Activated CD4-positive, alpha-beta T cell treated with anti-CD3 and anti-CD28 coated beads, Interleukin-2, Interleukin-6, amounts not matched to agents 100 ng/mL and 50 ng/mL, durations not matched to agents 16 hours and 8 hours (primary cell): ENCODE measurements around the gene CSMD2.
"Not testable (repeated sequence)": the region's sequence is repeated elsewhere in the genome, so short reads cannot be mapped to it uniquely, and the experiment has no call there.

ENCODE experiments used
- DNase-seq: peaks from one replicate; pipeline ENCODE4 v3.0.0-alpha.2; 2020

Gene CSMD2

DNA sequence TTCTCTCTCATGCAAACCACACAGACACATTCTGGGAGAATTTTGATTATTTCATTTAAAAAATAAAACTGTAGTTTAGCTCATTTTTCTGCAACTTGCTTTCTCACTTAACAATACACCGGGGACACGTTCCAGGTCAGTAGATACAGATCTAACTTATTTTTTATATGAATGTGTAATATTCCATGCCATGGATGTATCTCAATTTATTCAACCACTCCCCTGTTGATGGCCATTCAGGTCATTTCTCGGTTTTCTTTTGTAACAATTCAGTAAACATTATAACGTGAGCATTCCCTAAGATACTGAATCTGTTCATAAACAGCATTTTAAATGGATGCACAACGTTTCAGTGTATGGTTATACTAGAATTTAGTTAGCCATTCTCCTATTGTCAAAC lies 64.7 kb downstream of the CSMD2 start:
- no peak for DNase-seq

GRCh38 chr1:34092399-34092798 lies 72.6 kb downstream of the CSMD2 start:
- DNase-seq: not testable (repeated sequence)

GRCh38 chr1:34089731-34090130 lies 75.3 kb downstream of the CSMD2 start:
- no peak for DNase-seq

DNA sequence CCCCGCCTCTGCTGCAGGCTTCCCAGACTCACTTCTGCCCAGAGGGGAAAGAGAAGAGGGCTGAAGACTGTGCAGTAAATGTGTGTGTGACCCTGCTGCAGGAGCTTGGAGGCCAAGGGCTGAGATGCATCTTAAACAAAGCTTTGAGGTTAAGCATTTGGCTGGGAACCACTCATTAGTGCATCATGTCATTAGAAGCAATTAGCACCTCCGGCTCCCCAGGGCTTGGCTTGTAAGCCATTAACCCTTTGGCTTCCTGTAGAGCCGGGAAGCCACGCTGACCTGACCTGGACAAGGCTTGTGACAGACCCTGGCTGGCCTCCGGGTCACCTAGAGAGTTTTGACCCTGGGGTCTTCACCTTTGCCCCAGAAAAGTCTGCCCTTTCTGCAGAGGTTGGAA lies 77.0 kb downstream of the CSMD2 start:
- no peak for DNase-seq

GRCh38 chr1:34086561-34086960 lies 78.5 kb downstream of the CSMD2 start:
- no peak for DNase-seq

DNA sequence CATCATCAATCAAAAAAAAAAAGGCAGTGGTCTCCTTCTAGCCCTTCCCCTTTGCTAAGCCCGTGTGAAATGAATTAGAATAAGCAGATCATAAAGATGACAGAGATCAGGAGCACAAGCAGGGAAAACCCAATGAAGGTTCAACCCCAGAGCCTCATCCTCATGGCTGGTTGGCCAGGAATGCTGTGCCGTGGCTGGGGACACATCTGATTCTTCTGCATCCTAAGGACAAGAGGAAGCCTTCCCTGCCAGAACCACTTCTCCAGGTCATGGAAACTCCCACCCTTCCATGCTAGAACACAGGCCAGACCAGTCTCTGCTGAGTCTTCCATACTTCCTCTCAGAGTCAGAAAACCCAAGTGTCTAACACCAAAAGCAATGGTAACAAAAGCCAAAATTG lies 81.1 kb downstream of the CSMD2 start:
- DNase-seq: no peak

GRCh38 chr1:34082085-34082670 lies 82.9 kb downstream of the CSMD2 start:
- not testable (repeated sequence) for DNase-seq

DNA sequence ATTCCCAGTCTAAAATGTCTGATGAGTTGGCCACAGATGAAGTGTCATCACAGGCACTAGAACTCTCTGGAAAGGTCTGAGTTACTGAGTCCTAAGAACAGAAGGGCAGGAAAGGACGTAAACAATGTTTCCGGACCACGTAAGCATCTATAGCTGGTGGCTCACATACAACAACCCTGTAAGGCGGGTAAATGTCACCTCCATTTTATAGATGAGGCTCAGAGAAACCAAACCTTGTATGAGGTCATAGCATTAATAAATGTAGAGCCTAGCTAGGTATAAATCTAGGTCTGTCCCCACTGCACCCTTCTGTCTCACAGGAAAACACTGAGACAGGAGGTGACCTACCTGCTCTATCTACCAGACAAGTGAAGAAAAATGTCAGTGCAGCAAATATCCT lies 86.6 kb downstream of the CSMD2 start:
- no peak for DNase-seq

GRCh38 chr1:34075576-34075975 lies 89.5 kb downstream of the CSMD2 start:
- DNase-seq: no peak

DNA sequence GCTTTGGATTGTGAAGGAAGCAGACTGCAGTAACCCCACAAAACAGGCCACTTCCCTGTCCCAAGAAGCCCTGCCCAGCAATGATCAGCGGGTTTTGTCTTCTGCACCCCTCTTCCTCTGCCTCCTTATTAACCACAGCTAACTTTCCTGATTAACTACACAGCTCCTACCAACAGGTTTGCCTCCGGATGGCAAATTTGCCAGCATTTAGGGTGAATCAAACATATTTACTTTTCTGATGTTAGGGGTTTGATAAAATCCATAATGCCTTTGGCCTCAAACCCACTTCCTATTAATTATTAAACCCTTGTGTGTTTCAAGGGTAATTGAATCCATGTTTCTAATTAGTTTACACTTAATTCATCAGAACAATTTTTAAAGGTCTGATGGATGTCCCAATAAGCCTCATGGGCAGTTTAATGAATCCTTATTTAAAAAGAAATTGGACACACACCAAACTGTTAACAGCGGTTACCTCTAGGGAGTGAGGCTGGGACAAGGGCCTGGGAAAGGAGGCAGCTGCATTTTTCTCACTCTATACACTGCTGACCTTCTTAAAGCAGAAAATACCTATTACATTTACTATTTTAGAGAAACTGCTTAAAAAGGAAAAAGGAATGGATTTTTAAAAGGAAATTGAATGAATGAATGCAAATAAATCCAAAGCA lies 91.9 kb downstream of the CSMD2 start:
- DNase-seq: no peak

DNA sequence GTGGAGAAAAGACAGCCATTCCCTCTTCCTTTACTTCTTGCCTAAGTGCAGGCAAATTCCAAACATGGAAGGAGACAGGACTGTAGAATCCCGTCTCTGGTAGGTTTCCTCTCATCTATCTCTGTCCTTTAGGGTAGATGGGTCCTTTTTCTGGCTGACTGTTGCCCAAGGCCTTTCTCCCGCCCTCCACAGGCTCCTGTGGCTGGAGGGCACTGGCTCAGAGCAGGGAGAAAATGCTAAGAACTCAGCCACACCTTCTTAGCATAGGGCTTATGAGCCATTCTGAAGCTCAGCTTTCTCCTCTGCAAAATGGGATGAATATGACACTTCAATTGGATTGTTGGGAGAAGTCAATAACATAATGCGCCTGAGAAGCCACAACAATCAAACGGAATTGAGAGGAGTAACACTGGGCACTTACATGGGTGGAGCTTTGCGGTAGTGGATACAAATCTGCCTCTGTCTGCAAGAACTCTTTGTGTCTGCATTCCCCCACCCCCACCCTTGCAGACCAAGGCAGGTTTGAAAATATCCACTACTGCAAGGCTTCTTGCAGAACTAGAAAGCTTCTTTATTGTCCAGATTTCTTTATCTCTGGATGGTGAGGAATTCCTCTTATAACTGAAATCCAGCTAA lies 94.7 kb downstream of the CSMD2 start:
- DNase-seq: no peak

GRCh38 chr1:34066981-34067603 lies 97.9 kb downstream of the CSMD2 start:
- DNase-seq: no peak

DNA sequence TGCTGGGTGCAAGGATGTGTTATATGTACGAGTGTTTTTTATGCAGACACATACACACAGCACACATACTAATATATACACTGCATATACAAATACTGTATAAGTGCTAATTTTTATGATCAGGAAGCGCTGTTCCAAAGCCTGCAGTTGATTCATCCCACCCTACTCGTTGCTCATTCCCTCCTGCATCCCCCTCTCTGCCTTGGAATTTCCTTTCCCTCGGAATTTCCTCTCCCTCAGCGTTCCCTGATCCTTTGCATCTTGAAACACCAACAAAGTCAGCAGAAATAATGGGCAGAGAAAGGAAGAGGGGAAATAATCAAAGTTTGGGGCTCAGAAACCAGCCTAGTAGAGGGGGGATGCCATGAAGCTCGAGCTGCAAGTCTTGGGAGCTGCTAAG lies 98.9 kb downstream of the CSMD2 start:
- no peak for DNase-seq

DNA sequence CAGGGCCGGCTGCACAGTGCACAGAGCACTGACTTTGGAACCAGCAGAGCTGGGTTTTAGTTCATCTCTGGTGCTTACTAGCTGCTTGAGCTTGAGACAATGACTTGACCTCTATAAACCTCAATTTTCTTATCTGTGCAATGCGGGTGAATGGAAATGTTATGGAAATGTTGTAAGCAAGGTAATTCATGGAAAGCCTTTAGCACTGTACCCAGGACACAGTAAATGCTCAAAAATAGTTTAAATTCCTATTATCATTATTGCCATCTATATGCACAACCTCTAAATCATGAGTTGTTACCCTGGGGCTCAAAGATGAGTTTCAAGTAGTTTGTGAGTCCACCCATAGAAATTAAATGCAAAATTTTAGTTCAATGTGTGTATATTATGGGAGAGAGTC lies 99.5 kb downstream of the CSMD2 start:
- no peak for DNase-seq

DNA sequence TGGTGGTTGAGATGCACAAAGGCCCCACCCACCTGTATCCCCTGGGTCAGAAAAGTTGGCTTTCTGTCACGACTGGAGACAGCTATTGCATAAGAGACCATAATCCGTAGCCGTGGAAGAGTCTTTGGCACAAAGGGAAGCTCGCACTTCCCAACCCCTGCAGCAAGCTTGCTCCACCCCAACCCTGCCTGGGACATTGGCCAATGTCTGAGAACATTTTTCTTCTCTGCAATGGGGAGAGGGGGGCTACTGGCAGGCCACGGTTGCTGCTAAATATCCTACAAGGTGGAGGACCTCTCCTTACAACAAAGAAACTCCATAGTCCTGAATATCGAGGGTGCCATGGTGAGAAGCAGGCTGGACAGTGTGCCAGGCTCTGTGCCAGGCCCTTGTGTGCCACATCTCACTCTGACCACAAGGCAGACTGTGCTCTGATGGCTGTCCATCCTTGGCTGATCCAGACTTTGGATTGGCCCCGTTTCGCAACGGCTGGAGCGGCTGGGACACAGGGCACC lies 104.1 kb downstream of the CSMD2 start:
- DNase-seq: no peak

DNA sequence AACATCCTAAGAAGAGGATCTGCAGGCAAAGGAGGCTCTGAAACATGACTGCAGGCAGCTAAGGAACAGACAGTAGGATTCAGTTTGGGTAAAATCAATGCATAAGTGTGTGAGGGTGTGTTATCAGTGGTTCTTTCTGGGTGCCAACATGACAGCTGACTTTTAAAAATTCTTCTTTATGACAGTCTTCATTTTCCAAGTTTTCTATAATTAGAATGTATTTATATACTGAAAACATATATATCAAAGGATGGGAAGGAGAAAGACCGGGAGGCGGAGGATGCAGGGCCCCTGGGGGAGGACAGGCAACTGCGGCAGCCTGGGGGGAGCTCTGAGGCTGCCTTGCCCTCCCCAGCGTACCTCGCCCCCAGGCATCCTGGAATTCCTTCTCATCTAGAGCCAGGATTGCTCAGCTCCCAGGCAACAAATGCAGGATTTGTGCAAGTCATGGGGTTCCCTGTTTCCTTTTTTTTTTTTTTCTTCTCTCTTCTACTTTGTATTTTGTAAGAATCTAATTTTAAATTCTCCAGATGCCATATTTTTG lies 104.8 kb downstream of the CSMD2 start:
- no peak for DNase-seq

- DNase-seq: no peak
Observed at GRCh38 chr1:34057347-34058130, 107.5 kb downstream of the CSMD2 start.

- no peak for DNase-seq
Observed at GRCh38 chr1:34055818-34056217, 109.2 kb downstream of the CSMD2 start.

- no peak for DNase-seq
Observed at GRCh38 chr1:34054920-34055319, 110.1 kb downstream of the CSMD2 start.

GRCh38 chr1:34053660-34054059 lies 111.4 kb downstream of the CSMD2 start:
- no peak for DNase-seq

DNA sequence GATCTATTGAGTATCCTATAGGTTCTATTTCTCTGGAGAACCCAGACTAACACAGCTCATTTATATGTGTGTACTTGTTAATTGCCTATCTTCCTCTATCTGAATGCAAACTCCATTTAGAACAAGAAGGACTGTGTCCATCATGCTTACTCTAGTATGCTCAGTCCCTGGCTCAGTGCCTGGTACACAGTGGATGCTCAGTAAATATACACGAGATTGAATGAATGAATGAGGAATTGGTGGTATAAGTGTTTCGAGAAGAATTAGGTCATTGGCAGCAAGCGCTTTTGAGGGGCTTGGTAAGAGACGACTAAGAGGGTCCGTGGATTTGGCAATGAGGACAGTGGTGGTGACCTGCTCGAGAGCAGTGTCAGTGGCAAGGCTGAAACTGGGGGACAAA lies 112.5 kb downstream of the CSMD2 start:
- no peak for DNase-seq

DNA sequence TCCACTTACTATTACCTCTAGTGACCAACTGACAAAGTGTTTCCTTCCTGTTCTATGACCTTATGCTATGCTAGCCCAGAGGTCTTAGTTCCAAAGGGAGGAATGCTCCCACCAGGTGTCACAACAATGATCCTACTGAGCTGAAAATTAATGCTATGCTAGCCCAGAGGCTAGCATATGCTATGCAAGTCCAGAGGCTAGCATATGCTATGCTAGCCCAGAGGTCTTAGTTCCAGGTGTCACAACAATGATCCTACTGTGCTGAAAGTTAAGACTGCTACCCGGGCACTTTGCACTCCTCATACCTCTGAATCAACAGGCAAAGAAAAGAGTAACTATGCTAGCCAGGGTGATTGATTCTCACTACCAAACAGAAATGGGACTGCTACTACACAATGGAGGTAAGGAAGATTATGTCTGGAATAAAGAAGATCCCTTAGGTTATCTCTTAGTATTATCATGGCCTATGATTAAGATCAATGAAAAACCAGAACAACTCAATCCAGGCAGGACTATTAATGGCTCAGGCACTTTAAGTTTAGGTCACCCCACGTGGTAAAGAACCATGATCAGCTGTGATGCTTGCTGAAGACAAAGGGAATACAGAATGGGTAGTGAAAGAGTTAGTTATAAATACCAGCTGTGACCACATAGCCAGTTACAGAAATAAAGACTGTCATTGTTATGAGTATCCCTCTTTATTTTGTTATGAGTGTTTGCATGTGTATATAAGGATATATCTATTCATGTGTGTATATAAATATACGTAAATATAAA lies 114.1 kb downstream of the CSMD2 start:
- no peak for DNase-seq
